ENCODE results near the gene CDH15.

- TF ChIP-seq CTCF (IDR thresholded peaks at IDR 0.05; ENCODE audit: low read length) (no peak), EZH2 (IDR thresholded peaks at IDR 0.05; ENCODE audit: borderline replicate concordance, low read length) (no peak)
Measured at GRCh38 chr16:89233678-89234490, 62.3 kb downstream of the CDH15 start.

Measured in OCI-LY1 (cell line).